OCI-LY1 (cell line): Measurements from ENCODE around the gene CHRM5.

Experiments used
- H2AFZ ChIP-seq: fragments of 200-600 bp; sonication (generic), shearing (Covaris generic); 2 replicates; pipeline ENCODE4 v1.6.0; 2014; ENCODE audit warnings: antibody characterized with exemption, mild to moderate bottlenecking, low read length
- H3F3A ChIP-seq: fragments of 200-600 bp; sonication (generic), shearing (Covaris generic); 2 replicates; pipeline ENCODE4 v1.6.0; 2014; ENCODE audit warnings: mild to moderate bottlenecking, antibody characterized with exemption, low read length, moderate library complexity; ENCODE audit not compliant: insufficient read depth
- H3K27ac ChIP-seq: fragments of 200-600 bp; sonication (generic); 2 replicates; pipeline ENCODE4 v1.5.1; 2014; ENCODE audit warnings: low read length, mixed run types, mild to moderate bottlenecking, low read depth; ENCODE audit not compliant: poor library complexity, severe bottlenecking
- H3K27me3 ChIP-seq: fragments of 200-600 bp; sonication (generic); 2 replicates; pipeline ENCODE4 v1.6.0; 2014; ENCODE audit warnings: antibody characterized with exemption, mild to moderate bottlenecking, low read length, moderate library complexity; ENCODE audit not compliant: insufficient read depth
- H3K36me3 ChIP-seq: fragments of 200-600 bp; sonication (generic); 2 replicates; pipeline ENCODE4 v1.6.1; 2014; ENCODE audit warnings: mild to moderate bottlenecking, antibody characterized with exemption, low read length, moderate library complexity, mixed read lengths; ENCODE audit not compliant: insufficient read depth
- H3K4me1 ChIP-seq: fragments of 200-600 bp; sonication (generic); 2 replicates; pipeline ENCODE4 v1.5.1; 2014; ENCODE audit warnings: mild to moderate bottlenecking, low read length, moderate library complexity; ENCODE audit not compliant: insufficient read depth, severe bottlenecking
- H3K4me2 ChIP-seq: fragments of 200-600 bp; sonication (generic), shearing (Covaris generic); 2 replicates; pipeline ENCODE4 v1.6.1; 2014; ENCODE audit warnings: low read length
- H3K4me3 ChIP-seq: fragments of 200-600 bp; sonication (generic); 2 replicates; pipeline ENCODE4 v1.5.1; 2014; ENCODE audit warnings: low read length, low read depth, mild to moderate bottlenecking, mixed read lengths; ENCODE audit not compliant: poor library complexity, severe bottlenecking
- H3K79me2 ChIP-seq: fragments of 200-600 bp; shearing (Covaris generic); 2 replicates; pipeline ENCODE4 v1.6.1; 2016; ENCODE audit warnings: mixed run types, low read length, mixed read lengths; ENCODE audit not compliant: insufficient read depth
- H3K9ac ChIP-seq: fragments of 200-600 bp; sonication (generic), shearing (Covaris generic); 2 replicates; pipeline ENCODE4 v1.6.1; 2014; ENCODE audit warnings: mild to moderate bottlenecking, low read length, mixed read lengths
- H3K9me2 ChIP-seq: fragments of 200-600 bp; sonication (generic), shearing (Covaris generic); 2 replicates; pipeline ENCODE4 v1.6.1; 2014; ENCODE audit warnings: low read depth, mild to moderate bottlenecking, low read length, mixed read lengths
- H3K9me3 ChIP-seq: fragments of 200-600 bp; shearing (Covaris generic); 2 replicates; pipeline ENCODE4 v1.6.1; 2014; ENCODE audit warnings: low read length, mixed read lengths
- H4K20me1 ChIP-seq: fragments of 200-600 bp; sonication (generic), shearing (Covaris generic); 2 replicates; pipeline ENCODE4 v1.6.0; 2016; ENCODE audit warnings: mild to moderate bottlenecking, low read length; ENCODE audit not compliant: insufficient read depth
- CTCF ChIP-seq: fragments of 200-600 bp; sonication (generic), shearing (Covaris generic); IDR thresholded peaks from 2 replicates; pipeline ENCODE4 v1.5.1; 2017; ENCODE audit warnings: mild to moderate bottlenecking, antibody characterized with exemption, low read length, moderate library complexity, mixed read lengths
- EZH2 ChIP-seq: fragments of 200-600 bp; sonication (generic), shearing (Covaris generic); IDR thresholded peaks from 2 replicates; pipeline ENCODE4 v1.8.0; 2017; ENCODE audit warnings: borderline replicate concordance, mixed run types, mild to moderate bottlenecking, antibody characterized with exemption, low read length, moderate library complexity, mixed read lengths

The CHRM5 gene

GRCh38 chr15:33982516-33982915, 14.2 kb downstream of the CHRM5 start:
- Histone ChIP-seq H3K9ac (no peak overlapping the region), H3K27me3 (no peaks in the 10 kb centered on the region), H3K79me2 (no peaks in the 10 kb centered on the region), H3F3A (no peaks in the 10 kb centered on the region), H4K20me1 (no peaks in the 10 kb centered on the region), H3K9me2 (no peaks in the 10 kb centered on the region), H3K4me1 (no peaks in the 10 kb centered on the region), H2AFZ (no peak overlapping the region), H3K4me2 (no peak overlapping the region), H3K4me3 (no peak overlapping the region), H3K27ac (no peak overlapping the region), H3K9me3 (no peaks in the 10 kb centered on the region), H3K36me3 (no peaks in the 10 kb centered on the region)
- TF ChIP-seq CTCF (no peak), EZH2 (no peak)

- no peak overlapping the region for H3K9ac ChIP-seq
- no peaks in the 10 kb centered on the region for H3K9me2 ChIP-seq
- no peak overlapping the region for H3K27ac ChIP-seq
- no peak overlapping the region for H3K4me3 ChIP-seq
- H3K9me3 ChIP-seq, result no peaks in the 10 kb centered on the region
- no peak overlapping the region for H3K4me2 ChIP-seq
- H3K36me3 ChIP-seq, result no peaks in the 10 kb centered on the region
- TF ChIP-seq EZH2 (no peak), CTCF (no peak)
- H4K20me1 ChIP-seq, result no peaks in the 10 kb centered on the region
- no peak overlapping the region for H2AFZ ChIP-seq
- no peaks in the 10 kb centered on the region for H3K27me3 ChIP-seq
- H3F3A ChIP-seq, result no peaks in the 10 kb centered on the region
- H3K79me2 ChIP-seq, result no peaks in the 10 kb centered on the region
- H3K4me1 ChIP-seq, result no peaks in the 10 kb centered on the region
These were observed 17.0 kb downstream of the CHRM5 start for GRCh38 chr15:33985287-33985686.

- TF ChIP-seq CTCF (no peak), EZH2 (no peak)
- Histone ChIP-seq H3K9me3 (no peaks in the 10 kb centered on the region), H3K27ac (no peak overlapping the region), H3K9ac (no peak overlapping the region), H3K79me2 (no peaks in the 10 kb centered on the region), H3K4me1 (no peaks in the 10 kb centered on the region), H3K27me3 (no peaks in the 10 kb centered on the region), H3K4me3 (no peak overlapping the region), H2AFZ (no peak overlapping the region), H3F3A (no peaks in the 10 kb centered on the region), H3K4me2 (no peak overlapping the region), H3K9me2 (no peaks in the 10 kb centered on the region), H3K36me3 (no peaks in the 10 kb centered on the region), H4K20me1 (no peaks in the 10 kb centered on the region)
These were observed 17.5 kb downstream of the CHRM5 start for GRCh38 chr15:33985751-33986150.
